Fibroblast of the aortic adventitia (primary cell): ENCODE measurements around the gene TEPSIN. TPM values are rescaled to one million over a fixed set of nuclear protein-coding genes. Genes with fewer than 3 reads are reported as not detected.

Experiments
- DNase-seq: peaks from one replicate; pipeline ENCODE4 v3.0.0-alpha.2; 2010; ENCODE audit warnings: low read depth
- H3K4me3 ChIP-seq: 2 replicates; pipeline ENCODE4 v1.5.1; 2011; ENCODE audit warnings: low read depth, mild to moderate bottlenecking, control low read depth, low read length, moderate library complexity
- total RNA-seq: library from RNA; depleted of rRNA; stranded (reverse); fragments of >200 nt; gene quantifications from 2 replicates; pipeline ENCODE4 v1.2.3, GENCODE V29; 2012; ENCODE audit warnings: low replicate concordance
- TF ChIP-seq, protein P1 (sequence below): IDR thresholded peaks from 2 replicates; pipeline ENCODE4 v1.5.1; 2011; ENCODE audit warnings: mild to moderate bottlenecking, low read length, control low read depth, inconsistent platforms; ENCODE audit not compliant: insufficient read depth

Gene TEPSIN
- total RNA-seq, 1 donor = 13.3 TPM

DNA sequence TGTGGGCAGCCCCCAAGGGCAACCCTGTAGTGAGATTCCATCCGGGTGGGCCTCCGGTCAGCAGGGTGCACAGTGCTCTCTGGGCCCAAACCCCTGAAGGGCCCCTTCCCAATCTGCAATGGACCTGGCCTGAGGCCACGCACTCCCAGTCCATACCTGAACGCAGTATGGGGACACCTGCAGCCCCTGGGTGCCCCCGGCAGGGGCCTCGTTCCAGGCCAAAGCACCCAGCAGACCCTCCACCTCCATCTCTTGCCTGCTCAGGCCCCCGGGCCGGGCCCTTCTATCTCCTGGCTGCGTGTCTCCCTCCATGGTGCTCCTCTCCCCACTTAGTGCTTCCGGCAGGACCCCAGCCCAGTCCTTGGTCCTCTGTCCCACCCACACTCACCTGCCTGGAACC, 55.5 kb downstream of the TEPSIN start:
- H3K4me3 ChIP-seq = no peak overlapping the region
- TF ChIP-seq, protein P1, sequence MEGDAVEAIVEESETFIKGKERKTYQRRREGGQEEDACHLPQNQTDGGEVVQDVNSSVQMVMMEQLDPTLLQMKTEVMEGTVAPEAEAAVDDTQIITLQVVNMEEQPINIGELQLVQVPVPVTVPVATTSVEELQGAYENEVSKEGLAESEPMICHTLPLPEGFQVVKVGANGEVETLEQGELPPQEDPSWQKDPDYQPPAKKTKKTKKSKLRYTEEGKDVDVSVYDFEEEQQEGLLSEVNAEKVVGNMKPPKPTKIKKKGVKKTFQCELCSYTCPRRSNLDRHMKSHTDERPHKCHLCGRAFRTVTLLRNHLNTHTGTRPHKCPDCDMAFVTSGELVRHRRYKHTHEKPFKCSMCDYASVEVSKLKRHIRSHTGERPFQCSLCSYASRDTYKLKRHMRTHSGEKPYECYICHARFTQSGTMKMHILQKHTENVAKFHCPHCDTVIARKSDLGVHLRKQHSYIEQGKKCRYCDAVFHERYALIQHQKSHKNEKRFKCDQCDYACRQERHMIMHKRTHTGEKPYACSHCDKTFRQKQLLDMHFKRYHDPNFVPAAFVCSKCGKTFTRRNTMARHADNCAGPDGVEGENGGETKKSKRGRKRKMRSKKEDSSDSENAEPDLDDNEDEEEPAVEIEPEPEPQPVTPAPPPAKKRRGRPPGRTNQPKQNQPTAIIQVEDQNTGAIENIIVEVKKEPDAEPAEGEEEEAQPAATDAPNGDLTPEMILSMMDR = no peak
- no peak for DNase-seq

DNA sequence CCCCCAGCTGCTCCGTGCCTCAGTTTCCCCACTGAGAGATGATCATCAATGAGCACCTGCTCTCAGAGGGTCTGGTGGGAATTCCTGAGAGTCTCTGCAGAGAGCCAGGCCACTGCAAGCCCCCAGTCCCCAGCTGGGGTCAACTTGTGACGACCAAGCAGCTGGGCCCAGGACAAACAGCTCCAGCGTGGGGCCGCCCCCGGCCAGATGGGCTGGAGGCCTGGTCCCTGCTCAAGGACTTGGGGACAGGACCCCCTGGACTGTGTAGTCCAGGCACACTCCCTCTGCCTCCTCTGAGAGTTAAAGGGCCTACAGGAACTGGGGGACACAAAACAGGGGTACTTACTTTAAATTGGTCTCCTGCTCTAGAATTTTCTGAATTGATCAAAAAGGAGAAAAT, 56.3 kb downstream of the TEPSIN start:
- no peak for DNase-seq
- no peak overlapping the region for H3K4me3 ChIP-seq
- TF ChIP-seq, protein P1 = no peak

DNA sequence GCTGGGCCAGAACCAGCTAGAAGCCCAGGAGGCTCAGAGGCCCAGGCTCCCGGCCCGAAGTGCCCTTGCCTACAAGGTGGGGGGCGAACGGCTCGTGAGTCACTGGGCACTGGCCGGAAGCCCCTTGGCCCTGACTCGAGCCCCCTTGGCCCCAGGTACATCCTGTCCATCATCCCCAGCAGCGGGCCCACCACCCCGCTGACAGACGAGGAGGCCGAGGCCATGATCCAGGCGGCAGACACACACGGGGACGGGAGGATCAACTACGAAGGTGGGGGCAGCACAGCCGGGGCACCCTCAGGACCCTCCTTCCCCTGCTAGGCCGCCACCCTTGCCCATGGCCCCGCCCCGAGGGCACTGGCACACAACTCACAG, 57.1 kb downstream of the TEPSIN start:
- no peak overlapping the region for H3K4me3 ChIP-seq
- TF ChIP-seq, protein P1 = no peak
- no peak for DNase-seq

DNA sequence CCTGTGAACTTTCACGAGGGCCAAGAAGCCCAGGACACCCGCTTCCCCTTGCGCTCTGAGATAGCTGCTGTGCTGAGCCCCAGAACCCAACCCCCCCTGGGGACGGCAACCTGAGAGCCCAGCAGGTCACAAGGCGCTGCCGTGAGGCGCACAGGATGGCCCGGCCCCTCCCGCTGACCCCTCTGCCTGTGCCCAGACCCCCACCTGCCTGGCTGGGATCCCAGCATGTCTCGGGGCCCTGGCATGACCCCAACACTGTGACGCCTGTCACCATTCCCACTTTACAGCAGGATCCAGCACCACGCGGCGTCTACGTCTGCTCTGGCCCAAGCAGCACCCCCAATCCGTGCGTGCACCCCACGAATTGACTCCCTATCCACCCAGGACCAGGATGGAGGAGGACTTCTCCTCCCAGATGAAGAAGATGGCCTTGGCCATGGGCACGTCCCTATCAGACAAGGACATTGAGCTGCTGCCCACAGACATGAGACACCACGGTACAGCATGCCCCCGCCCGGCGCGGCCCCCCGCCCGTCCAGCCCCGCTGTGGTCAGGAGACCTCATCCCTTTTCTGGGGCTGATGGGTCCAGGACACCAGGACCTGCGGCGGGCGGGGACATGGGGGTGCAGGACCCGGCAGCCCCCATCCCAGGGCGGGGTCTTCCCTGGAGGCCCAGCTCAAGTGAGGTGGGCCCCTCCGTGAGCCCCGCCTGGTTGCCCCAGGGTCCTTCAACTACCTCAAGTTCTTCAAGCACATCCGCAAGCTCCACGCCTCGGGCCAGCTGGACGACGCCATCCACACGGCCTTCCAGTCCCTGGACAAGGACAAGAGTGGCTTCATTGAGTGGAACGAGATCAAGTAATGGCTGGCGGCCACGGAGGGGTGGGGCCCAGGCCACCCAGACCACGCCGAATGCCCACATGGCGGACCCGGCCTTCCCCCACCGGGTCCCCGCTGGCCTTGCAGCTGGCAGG, 57.7 kb downstream of the TEPSIN start:
- no peak for DNase-seq
- TF ChIP-seq, protein P1 = no peak

DNA sequence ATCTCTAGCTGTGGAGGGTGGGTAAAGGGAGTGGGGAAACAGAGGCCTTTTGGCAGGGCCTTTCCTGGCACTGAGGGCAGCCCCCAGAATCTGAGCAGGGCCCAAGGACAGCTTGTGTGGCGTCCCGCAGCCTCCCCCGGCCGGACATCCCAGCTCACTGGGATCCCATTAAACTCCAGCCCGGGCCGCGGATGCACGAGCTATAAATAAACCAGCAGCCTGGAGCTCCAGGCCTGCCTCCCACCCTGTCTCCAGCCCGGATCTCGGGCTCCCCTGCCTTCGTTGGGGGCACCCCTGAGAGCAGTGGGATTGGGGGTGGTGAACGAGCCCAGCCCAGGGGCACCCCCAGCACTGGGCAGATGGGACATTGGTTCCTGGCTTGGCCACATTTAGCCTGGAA, 59.0 kb downstream of the TEPSIN start:
- no peak overlapping the region for H3K4me3 ChIP-seq
- DNase-seq = no peak
- TF ChIP-seq, protein P1 = no peak

More for the DNA sequence above, 57.7 kb downstream of the TEPSIN start:
- no peak overlapping the region for H3K4me3 ChIP-seq

DNA sequence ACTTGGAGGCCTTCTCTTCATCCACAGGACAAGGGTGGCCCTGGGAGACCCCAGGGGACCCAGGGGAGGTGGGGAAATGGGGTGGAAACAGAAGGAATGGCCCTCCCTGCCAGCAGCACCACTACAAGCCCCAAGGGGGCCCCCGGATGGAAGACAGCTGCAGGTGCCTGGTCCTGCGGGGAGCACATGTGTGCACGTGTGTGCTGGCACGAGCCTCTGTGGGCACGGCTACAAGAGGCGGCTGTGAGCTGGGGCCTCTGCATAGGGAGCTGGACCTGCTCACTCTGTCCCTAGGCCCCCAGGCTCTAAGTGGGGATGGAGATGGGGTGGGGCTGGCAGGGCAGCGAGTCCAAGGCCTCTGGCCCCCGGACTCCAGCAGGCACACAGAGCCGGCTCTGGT, 59.6 kb downstream of the TEPSIN start:
- TF ChIP-seq, protein P1 = no peak
- H3K4me3 ChIP-seq = no peak overlapping the region
- DNase-seq = no peak

Other genes with a start within 250 kb of the TEPSIN start
- 17.4 TPM in 2 replicates for gene CHMP6, start 247.2 kb downstream of the TEPSIN start, total RNA-seq
- 24.3 and 27.5 TPM in 2 replicates for gene BAIAP2, start 203.9 kb downstream of the TEPSIN start, total RNA-seq
- gene PVALEF, start 73.5 kb downstream of the TEPSIN start, total RNA-seq = not detected in 2 replicates
- 0.16 and 0.18 TPM in 2 replicates for gene AATK, start 72.8 kb downstream of the TEPSIN start, total RNA-seq
- gene CEP131, start 16.1 kb downstream of the TEPSIN start, total RNA-seq = 9.6 and 30.1 TPM in 2 replicates
- gene NDUFAF8, start 263 bp upstream of the TEPSIN start, total RNA-seq = 27.4 and 66.6 TPM in 2 replicates
- 49.5 and 90.5 TPM in 2 replicates for gene SLC38A10, start 56.3 kb upstream of the TEPSIN start, total RNA-seq
- gene BAHCC1, start 156.4 kb upstream of the TEPSIN start, total RNA-seq = 11.7 and 14.3 TPM in 2 replicates